GM18519 (cell line): Measurements from ENCODE around the gene OPCML.

Experiments
- ATAC-seq: cut with Tn5 transposase; IDR thresholded peaks from one replicate; pipeline ENCODE4 v1.9.1; 2021; ENCODE audit warnings: mild to moderate bottlenecking, moderate library complexity; ENCODE audit not compliant: unreplicated experiment, low FRiP score

OPCML gene

DNA sequence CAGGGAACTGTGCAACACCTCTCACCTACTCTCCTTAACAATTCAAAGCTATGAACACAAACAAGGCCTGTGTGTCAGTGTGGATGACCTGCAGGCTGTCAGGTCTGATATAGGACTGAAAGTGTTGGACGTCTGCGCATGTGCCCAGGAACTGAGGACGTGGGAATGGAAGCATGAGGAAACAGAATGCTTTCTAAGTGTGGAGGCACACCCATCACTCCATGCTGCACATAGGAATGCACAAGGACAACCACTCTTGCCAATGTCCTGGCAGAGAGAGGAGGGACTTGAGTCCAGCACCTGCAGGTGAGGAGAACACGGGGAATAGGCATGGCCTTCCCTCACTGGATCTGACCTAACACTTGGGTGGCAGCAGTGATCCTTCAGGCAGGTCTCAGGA, 874.3 kb downstream of the OPCML start:
- ATAC-seq: no peak

DNA sequence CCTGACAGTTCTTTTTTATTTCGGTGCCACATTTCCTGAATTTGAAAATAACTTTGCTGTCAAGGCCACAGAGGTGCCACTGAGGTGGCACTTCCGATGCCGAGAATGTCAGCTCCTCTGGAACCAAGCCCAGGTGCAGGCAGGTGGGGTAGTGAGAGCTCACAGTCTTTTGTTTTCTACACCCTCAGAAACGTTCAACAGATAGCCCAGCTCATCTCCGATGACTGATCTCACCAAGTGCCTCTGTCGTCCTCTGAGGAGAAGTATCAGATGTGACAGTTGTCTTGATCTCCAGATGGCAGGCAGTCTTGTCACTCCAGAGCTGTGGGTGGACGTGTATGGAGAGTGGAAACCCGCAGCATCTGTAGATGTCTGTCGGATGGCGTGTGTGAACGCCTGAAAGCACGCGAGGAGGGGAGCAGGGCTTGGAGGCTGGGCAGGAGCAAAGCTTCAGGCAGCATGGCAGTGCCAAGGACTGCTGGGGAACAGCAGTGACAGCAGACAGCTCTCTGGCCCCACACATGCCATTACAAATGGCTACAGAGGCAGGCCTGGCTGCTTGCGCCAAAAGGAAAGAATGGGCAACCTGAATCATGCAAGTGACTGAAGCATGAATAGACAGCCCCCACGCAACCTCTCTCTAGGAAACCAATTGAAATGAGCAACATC, 877.0 kb downstream of the OPCML start:
- no peak for ATAC-seq

DNA sequence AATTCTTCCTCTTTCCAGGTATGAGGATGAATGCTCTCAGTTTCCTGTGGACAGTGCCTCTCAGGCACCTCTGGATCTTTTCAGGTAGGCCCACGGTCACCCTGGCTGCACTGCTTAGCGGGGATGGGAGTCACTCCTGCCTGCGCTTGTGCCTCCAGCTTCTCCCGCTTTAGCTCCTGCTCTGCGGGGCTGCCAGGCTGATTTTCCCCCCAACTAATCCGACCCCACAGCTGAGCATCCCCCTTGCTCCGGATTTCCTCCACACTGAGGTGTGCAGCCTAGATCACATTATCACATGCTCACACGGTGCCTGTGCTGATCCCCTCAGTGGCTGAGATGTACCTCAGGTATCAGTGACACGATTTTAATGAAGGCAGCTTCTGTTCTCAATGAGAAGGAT, 879.1 kb downstream of the OPCML start:
- no peak for ATAC-seq

DNA sequence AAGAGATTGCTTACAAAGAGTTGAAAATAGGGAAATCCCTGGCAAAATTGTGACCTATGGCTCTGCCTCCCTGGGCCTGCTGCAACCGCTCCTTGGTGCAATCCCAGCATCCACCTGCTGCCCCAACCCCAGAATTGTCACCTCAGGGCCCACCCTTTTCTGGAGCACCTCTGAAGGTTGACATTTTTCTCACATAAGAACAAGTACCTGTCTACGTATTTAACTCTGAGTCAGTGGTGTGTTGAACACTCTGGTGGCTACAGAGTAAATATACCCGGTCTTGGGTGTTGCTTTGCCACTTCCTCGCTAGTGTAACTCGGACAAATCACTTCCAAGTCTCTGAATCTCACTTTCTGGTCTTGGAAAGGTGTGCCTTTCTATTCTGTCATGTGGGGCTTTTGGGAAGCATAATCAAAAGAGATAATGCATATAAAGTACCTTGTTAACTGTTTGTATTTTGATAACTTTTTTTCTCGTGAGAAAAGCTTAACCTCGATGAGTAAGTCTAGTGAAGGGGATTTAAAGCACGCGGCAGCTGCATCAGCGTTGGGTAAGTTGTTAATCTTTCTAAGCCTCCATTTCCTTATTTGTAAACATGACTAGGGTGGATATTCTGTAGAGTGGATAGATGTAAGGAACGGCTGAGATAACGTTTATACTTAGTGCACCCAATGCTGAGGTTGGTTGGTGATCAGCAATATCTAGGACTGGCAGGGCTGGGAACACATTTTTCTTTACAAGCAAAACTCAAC, 881.2 kb downstream of the OPCML start:
- ATAC-seq: no peak

DNA sequence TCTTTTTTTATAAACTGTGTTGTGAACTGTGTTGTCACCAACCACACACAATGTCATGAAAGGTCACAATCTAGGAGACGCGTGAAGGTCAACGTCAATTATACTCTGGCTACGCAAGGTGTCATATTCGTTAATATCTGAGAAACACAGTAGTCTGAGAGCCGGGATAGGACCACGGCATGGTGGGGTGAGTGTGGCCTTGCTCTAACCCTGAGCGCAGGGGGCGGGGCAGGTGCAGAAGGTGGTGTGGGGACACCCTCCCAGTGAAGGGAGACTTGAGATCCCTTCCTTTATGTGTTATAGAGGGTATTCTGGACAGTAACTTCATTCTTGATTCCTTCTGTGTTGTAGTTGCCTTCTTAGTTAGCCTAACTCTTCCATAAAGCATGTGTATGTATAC, 883.0 kb downstream of the OPCML start:
- no peak for ATAC-seq

DNA sequence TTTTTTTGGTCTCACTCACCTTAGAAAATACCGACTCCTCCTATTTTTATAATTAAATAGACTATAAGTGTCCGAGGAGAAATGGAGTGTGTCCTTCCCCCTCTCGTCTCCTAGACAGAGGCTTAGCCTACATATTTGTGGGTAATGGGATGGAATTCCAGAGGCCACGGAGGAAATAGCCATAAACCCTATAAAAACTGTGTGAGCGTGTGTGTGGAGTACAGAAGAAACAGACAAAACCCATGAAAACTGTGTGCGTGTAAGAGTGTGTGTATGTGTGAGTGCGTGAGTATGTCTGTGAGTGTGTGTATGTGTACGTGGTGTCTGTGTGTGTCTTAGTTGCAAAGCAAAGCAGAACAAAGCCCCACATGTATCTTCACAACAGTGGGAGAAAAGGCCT, 883.5 kb downstream of the OPCML start:
- no peak for ATAC-seq

DNA sequence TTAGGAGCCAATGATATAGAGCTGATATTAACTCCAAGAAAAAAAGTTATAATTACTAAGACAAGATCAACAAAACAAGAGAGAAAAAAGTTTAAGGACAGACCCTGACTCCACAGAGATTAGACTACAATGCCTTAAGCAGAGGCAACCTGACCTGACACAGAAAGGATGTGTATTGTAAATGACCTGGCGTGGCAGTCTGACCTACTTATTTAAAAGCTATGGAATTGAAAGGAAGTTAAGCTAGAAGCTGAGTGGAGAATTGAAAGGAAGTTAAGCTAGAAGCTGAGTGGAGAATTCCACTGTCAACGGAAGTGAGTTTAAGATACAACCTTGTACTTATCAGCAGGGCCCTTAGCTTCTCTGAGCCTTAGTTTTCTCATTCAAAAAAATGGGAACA, 885.4 kb downstream of the OPCML start:
- no peak for ATAC-seq

DNA sequence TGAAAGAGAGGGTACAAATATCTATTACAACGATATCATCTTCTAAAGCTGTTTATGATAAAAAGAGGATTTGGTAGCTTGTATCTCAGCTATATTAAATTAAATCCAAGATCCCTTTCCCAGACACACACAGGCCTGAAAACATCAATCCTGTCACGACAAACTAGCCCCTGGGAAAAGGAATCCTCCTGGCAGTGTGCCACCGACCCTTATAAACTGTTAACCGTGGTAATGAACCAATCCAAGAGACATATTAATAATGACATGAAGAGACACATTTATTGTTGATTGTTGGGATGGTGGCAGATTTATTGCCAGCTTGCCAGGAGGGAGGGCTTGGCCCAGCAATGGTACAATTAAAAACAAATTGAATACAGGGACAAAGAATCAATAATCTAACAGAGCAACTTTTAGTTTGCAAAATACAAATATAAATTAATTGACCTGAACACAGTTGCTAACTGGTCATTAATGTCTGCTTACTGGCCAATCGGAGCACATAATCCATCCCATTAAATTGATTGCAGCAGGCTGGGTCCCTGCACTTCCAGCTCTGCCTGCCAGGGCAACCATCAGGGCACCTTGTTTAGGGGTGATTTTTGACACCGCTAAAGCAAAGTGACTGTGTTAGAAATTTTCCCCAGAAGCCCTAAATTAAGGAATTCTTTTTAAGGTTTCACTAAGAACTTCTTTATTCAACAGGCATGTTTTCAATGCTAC, 887.6 kb downstream of the OPCML start:
- ATAC-seq: no peak

DNA sequence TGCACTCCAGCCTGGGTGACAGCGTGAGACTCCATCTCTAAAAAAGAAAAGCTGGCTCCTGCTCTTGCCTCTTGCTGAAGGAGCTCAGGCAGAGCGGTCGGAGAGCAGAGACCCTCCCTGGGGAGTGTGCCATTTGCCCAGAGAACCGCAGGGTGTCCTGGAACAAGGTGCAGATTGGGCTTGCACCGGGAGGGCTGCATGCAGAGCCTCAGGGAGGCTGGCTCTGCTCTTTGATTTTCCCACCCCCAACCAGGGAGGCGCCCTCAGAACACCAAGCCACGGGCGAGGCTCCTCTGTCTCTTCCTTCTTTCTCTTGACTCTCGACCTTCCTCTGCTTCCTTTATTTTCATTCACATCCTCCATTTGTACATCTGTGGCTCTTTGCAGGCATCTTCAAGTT, 889.1 kb downstream of the OPCML start:
- ATAC-seq: no peak

DNA sequence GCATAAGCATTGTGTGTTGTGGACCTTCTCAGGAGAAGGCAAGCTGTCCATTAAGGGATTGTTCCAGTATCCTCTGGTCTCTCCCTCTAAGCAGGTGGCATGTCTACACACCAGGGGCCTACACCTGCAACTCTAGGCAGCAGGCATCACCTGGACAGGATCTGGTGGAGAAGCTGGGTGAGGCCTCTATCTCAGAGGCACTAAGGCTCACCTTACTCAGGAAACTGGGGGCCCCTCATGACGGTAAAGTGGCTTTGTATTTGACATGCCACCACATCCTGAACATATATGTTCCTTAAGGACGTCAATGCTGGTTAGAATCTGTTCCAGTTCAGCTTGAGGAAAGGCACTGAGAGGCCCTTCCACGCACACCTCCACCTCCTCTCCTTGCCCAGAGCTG, 891.3 kb downstream of the OPCML start:
- no peak for ATAC-seq

DNA sequence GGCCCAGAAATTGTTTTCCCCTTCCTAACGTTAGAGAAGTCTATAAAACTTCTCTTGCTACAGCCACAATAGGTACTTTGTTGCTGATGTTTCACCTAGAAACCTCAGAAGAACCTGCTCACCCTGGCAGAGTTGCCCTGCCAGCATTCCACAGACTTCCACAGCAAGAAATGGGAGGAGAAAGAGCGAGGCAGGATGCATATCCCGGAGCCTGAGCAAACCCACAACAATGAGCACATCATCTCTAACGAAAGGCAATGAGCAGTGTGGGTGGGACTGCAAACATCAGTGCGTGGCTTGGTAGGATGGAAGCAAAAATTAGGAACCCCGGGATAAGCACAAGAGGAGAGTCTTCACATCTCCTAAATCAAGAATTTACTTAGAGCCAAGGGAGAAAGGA, 892.3 kb downstream of the OPCML start:
- ATAC-seq: no peak

DNA sequence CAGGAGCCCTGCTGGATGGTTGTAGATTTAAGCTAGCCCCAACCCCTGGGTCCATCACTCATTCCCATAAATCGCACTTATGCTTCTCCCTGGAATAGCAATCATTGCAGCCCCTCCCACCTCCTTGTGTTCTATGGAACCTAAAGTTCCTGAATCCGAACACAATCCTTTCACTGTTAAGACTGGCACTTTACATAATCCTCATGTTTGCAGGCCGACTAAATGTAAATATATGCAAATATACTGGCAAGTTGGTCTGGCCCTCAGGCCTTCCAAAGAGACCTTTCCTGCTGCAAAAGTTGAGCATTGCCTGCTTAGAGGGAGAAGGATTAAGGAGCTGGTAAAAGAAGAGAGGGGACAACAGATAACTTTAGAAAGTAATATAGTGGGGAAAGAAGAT, 892.9 kb downstream of the OPCML start:
- no peak for ATAC-seq

DNA sequence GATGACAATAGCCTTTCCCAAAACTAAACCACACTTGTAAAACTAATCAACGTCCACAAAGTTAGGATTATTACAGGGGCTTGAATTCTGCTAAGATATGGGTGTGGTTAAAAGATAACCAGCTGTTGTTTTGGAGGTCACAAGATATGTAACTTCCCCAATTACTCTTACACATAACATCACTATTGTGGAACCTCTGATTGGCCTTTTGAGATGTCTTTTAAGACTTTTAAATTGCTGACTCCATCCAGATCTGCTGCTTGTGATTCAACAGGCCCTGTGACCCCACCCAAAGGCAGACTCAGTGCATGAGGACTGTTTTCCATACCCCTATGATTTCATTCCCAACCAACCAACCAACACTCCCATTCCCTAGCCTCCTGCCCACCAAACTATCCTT, 893.9 kb downstream of the OPCML start:
- ATAC-seq: no peak

DNA sequence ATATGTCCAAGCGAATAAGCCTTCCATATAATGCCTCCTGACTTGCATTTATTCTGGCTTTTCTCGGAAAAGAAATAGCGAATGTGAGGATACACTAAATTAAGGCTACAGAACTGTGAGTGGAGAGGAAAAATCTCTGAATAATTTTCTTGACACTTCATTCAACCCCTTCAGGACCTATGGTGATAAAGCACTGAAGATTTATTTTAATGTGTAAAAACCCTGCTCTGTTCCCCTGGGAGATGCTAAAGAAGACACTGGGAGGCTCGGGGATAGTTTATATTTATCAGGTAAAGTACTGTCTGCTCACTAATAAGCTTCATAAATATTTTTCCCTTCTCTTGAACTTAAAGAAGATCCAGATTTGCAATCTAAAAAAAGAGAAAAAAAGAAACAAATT, 895.8 kb downstream of the OPCML start:
- ATAC-seq: no peak

DNA sequence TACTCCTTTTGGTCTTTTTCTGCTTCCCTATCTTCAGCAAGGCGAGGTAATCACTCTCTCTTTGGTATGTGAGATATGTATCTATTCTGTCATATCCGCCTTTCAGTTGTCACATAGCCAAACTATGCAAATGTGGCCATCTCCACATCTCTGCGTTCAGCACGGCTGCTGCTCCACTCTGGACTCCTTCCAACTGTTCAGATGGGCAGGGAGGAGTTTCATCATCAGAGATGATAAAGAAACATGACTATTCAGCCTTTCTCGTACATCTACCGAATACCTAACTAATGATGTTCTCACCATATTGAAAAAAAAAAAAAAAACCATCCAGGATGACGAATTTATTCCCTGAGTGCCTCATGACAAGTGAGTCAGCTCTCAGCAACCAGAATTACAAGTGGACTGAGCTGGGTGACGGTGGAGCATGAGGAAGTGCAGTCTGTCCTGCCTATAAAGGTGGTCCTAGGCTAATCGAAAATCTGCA, 899.6 kb downstream of the OPCML start:
- no peak for ATAC-seq

DNA sequence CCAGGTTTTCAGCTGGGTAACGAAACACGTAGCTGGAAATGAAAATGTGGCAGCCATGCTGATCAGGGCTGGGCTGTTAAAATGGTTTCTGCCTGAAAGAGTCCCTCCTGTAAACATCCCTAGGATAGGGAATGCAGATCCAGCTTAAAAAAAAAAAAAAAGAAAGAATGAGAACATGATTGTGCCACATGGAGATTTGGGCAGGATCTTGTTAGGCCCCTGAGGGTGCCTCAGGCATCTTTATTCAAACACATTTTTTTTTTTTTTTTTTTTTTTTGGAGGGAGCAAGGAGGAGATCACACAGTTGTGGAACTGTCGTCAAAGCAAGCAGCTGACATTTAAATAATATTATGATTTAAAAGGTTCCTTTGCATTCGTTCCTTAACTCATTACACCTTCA, 900.3 kb downstream of the OPCML start:
- ATAC-seq: no peak

DNA sequence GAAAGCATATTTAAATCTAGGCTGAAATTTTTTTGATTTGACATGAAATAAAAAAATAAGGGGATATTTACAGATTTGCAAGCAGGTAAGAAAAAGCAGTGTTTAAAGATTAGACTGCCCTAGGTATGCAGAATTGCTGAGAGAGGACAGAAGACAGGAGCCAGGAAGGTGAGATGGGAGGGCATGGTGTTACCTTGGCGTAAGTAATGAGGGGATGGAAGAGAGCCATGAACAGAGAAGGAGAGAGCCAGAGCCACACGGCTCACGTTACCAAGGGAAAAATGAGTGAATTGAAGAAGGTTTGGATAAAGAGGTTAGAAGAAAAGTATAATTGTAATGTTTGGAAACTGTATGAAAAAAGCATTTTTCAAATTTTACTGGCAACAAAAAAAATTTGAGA, 904.3 kb downstream of the OPCML start:
- no peak for ATAC-seq

DNA sequence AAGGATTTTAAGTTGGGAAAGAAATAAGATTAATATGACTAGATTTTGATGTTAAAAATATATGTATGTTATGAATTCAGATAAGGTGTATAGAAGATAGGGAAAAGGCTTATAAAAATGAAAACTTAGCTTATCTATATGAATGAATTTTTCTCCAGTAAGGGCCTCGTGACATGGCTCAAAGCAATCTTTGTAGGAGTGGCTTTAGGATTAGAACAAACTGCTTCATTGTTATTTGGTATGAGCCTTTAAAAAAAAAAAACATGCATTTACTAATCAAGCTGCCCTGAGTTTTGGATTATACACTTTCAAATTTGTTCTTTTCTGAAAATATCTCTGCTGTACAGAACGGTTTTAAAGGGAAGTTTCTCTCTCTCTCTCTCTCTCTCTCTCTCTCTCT, 905.9 kb downstream of the OPCML start:
- no peak for ATAC-seq

DNA sequence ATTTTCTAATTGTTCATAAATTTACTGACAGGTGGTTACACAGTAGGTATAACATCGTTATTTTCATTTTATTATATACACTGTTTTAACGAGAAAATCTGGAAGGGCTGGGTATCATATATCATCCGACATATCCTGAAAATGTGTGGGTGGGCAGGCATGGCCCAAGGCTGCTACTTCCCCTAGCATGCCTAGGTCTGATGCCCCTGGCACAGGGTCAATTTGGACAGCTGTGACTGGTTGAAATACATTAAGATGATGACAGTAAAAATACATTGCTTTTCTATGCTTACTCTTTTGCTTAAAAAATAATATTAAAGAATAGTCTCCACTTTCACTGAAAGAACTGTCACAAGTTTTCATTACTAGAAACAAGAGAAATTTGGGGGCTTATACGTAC, 908.8 kb downstream of the OPCML start:
- no peak for ATAC-seq

DNA sequence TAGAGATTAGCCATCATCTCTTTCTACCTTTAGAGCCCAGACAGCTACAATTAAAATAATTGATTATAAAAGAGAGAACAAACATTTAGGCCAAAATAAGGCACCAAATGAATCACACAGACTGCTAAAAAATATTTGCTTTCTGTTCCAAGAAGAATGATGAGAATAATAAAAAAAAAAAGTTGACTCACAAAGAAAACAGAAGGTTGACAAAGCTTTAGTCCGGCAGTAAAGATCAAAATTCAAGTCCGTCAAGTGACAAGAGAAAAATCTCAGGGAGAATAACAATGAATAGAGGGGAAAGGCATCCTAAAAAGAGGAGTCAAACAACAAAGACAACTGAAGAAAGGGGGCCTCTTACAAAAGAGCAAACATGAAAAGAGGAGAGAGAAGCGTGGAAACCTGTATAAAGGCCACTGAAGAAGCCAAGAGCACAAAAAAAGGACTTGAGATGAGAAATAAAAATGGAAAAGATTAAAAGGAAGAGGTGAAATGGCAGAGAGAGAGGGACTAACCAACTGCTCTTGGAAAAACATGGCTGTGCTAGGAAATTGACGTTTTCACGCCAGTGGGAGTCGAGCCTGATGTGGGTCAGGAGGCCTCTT, 910.2 kb downstream of the OPCML start:
- ATAC-seq: no peak

DNA sequence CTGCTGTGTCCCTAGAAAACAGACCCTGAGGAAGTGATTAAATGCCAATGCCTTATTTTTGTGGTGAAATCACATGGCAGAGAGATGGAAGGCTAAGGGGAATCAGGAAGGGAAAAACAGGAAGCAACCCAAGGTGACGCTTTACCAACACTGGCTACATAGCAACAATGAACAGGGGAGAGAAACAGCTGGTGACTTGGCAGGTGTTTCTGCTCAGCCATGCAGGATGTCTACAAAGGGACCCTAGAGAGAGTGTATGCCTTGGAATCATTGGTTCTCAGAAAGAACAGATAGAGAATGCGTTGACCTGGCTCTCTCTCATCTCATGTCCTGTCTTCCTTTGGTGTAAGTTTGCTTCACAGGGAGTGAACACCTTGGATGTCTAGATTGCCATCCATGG, 911.9 kb downstream of the OPCML start:
- ATAC-seq: no peak
